ENCODE measurements around the gene METRNL. TPM values are rescaled to one million over a fixed set of nuclear protein-coding genes. Genes with fewer than 3 reads are reported as not detected.

METRNL gene
- total RNA-seq, 1 donor from 2014 or later = 257 TPM

- Histone ChIP-seq H3K4me3 (peak overlapping the region; percentile 95 to 98), H3K27ac (peak overlapping the region; percentile 92 to 97), H3K27me3 (no peaks in the 10 kb centered on the region), H3K9me3 (no peaks in the 10 kb centered on the region), H3K36me3 (peaks cover 16 to 31% of the 10 kb centered on the region in 2 donors), H3K4me1 (peaks cover 33 to 66% of the 10 kb centered on the region in 2 donors)
- intact Hi-C loops (cut with DNase I) = loop anchor here (2.0 kb wide), 1 partner anchor 18 kb away; no protein-coding TSS in a partner anchor
- no peak for TF ChIP-seq CTCF (IDR thresholded peaks at IDR 0.05)
- DNase-seq (ENCODE audit: low spot score in 2 of 2) = no peak
Measured at GRCh38 chr17:83082909-83083367, 3.5 kb downstream of the METRNL start.

- TF ChIP-seq CTCF (IDR thresholded peaks at IDR 0.05) = no peak
- no peaks in the 10 kb centered on the region for H3K27me3 ChIP-seq
- no peak for DNase-seq (ENCODE audit: low spot score in 2 of 2)
- peak overlapping the region; percentile 95 to 98 for H3K4me3 ChIP-seq
- intact Hi-C loops (cut with DNase I) = loop anchor here (2.0 kb wide), 1 partner anchor 17 kb away; no protein-coding TSS in a partner anchor
- peak overlapping the region; percentile 92 to 97 for H3K27ac ChIP-seq
- H3K36me3 ChIP-seq = peaks cover 17 to 35% of the 10 kb centered on the region in 2 donors
- H3K4me1 ChIP-seq = peaks cover 33 to 66% of the 10 kb centered on the region in 2 donors
- H3K9me3 ChIP-seq = no peaks in the 10 kb centered on the region
Measured at GRCh38 chr17:83083368-83084201, 4.2 kb downstream of the METRNL start.

GRCh38 chr17:83084214-83084613 is 4.8 kb downstream of the METRNL start:
- TF ChIP-seq CTCF (IDR thresholded peaks at IDR 0.05) = no peak
- Histone ChIP-seq H3K27ac (peak overlapping the region; percentile 92 to 97), H3K4me1 (peaks cover 33 to 71% of the 10 kb centered on the region in 2 donors), H3K27me3 (no peaks in the 10 kb centered on the region), H3K4me3 (peak overlapping the region in 1 of 2 donors; percentile 95), H3K9me3 (no peaks in the 10 kb centered on the region), H3K36me3 (peaks cover 17 to 35% of the 10 kb centered on the region in 2 donors)
- DNase-seq (ENCODE audit: low spot score in 2 of 2) = no peak
- intact Hi-C loops (cut with DNase I) = no loop called here

GRCh38 chr17:83084621-83085056 is 5.2 kb downstream of the METRNL start:
- peaks cover 17 to 39% of the 10 kb centered on the region in 2 donors for H3K36me3 ChIP-seq

GRCh38 chr17:83085103-83085502 is 5.7 kb downstream of the METRNL start:
- Histone ChIP-seq H3K4me3 (no peak overlapping the region), H3K36me3 (peaks cover 17 to 41% of the 10 kb centered on the region in 2 donors), H3K27me3 (no peaks in the 10 kb centered on the region), H3K27ac (peak overlapping the region; percentile 92 to 97), H3K9me3 (no peaks in the 10 kb centered on the region), H3K4me1 (peaks cover 33 to 78% of the 10 kb centered on the region in 2 donors)
- TF ChIP-seq CTCF (IDR thresholded peaks at IDR 0.05) = no peak
- no peak for DNase-seq (ENCODE audit: low spot score in 2 of 2)
- intact Hi-C loops (cut with DNase I) = no loop called here

More at GRCh38 chr17:83084621-83085056, 5.2 kb downstream of the METRNL start:
- Histone ChIP-seq H3K27ac (peak overlapping the region; percentile 92 to 97), H3K9me3 (no peaks in the 10 kb centered on the region), H3K27me3 (no peaks in the 10 kb centered on the region), H3K4me3 (peak overlapping the region in 1 of 2 donors; percentile 95), H3K4me1 (peaks cover 33 to 75% of the 10 kb centered on the region in 2 donors)
- TF ChIP-seq CTCF (IDR thresholded peaks at IDR 0.05) = no peak
- no peak for DNase-seq (ENCODE audit: low spot score in 2 of 2)
- intact Hi-C loops (cut with DNase I) = no loop called here
